ENCODE data around the gene COX7A1. TPM values are rescaled to one million over a fixed set of nuclear protein-coding genes. Genes with fewer than 3 reads are reported as not detected.

Gene COX7A1
- total RNA-seq, 1 experiment from 2014 or later: not detected

DNA sequence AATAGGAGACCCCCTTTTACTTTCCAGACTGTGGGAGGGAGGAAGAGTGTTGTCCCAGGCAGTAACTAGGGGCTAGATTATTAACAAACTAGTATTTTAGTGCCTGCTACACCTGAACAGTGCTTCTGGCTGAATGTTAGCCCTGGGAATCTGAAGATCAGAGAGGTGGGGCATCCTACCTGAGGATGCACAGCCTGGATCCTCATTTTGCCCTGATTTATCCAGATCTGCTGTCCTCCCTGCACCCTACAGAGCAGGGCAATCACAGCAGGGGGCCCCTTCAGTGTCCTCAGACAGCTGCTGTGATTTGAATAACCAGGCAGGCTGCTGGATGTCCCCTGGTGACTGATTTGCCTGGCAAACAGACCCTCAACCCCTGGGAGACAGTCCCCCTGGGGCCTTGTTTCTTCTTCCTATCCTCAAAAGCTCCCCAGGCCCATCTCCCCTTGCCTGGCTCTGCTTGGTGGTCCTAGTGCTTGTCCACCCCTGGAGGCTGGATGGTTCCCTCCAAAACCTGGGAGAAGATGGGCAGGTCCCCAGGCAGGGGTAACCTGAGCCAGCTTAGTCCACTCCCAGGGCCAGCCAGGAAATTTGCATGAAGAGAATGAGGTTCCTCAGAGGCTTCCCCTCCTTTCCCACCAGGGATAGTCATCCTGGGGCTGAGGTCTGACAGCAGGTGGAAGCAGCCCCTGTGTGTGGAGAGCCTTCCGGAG, 41.6 kb downstream of the COX7A1 start, which contains the start of gene OVOL3:
OVOL3 (plus strand) TSS at position 657 of the 713 bp plus-strand sequence. CDS start 60 bp downstream, outside the sequence.
- DNase-seq (ENCODE audit: unreplicated experiment): no peak
- CTCF ChIA-PET: interaction anchor here (0.6 to 0.9 kb wide), 2 partner anchors 58 to 112 kb away, joined by 3 to 4 read pairs; no protein-coding TSS in a partner anchor
- H3K4me1 Mint-ChIP-seq (ENCODE audit: insufficient read depth, unreplicated experiment): peaks cover 6% of the 10 kb centered on the region
- no peak within 1 kb of the TSS for H3K4me3 Mint-ChIP-seq (ENCODE audit: unreplicated experiment)
- TF ChIP-seq, protein P1, sequence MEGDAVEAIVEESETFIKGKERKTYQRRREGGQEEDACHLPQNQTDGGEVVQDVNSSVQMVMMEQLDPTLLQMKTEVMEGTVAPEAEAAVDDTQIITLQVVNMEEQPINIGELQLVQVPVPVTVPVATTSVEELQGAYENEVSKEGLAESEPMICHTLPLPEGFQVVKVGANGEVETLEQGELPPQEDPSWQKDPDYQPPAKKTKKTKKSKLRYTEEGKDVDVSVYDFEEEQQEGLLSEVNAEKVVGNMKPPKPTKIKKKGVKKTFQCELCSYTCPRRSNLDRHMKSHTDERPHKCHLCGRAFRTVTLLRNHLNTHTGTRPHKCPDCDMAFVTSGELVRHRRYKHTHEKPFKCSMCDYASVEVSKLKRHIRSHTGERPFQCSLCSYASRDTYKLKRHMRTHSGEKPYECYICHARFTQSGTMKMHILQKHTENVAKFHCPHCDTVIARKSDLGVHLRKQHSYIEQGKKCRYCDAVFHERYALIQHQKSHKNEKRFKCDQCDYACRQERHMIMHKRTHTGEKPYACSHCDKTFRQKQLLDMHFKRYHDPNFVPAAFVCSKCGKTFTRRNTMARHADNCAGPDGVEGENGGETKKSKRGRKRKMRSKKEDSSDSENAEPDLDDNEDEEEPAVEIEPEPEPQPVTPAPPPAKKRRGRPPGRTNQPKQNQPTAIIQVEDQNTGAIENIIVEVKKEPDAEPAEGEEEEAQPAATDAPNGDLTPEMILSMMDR (IDR thresholded peaks at IDR 0.05; ENCODE audit: unreplicated experiment): no peak
- intact Hi-C loops (cut with micrococcal nuclease): loop anchor here (10.0 kb wide), 1 partner anchor 226 kb away; no protein-coding TSS in a partner anchor
- no peak within 1 kb of the TSS for H3K27ac Mint-ChIP-seq (ENCODE audit: low read depth, unreplicated experiment)
- no peaks in the 10 kb centered on the region for H3K27me3 Mint-ChIP-seq (ENCODE audit: insufficient read depth, unreplicated experiment)
- BruUV-seq (replicated peaks): no TSS peak
- H3K36me3 Mint-ChIP-seq (ENCODE audit: insufficient read depth, unreplicated experiment): peaks cover 38% of the 10 kb centered on the region
- H3K9me3 Mint-ChIP-seq (ENCODE audit: unreplicated experiment): no peaks in the 10 kb centered on the region
- POLR2A ChIA-PET: no interaction called here

DNA sequence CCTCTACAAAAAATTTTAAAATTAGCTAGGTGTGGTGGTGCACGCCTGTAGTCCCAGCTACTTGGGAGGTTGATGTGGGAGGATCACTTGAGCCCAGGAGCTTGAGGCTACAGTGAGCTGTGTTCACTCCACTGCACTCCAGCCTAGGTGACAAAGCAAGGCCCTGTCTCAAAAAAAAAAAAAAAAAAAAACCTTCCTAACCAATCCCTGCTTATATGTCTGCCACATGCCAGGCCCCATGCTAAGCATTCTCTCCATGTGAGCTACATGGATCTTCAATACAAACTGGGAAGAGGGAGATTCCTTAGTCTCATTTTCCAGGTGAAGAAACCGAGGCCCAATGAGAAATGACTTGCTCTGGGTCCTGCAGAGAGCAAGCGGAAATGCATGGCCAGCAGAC, 43.6 kb downstream of the COX7A1 start:
- POLR2A ChIA-PET: no interaction called here
- CTCF ChIA-PET: interaction anchor here (0.6 kb wide), 2 partner anchors 19 to 50 kb away, joined by 3 to 4 read pairs; no protein-coding TSS in a partner anchor
- H3K27me3 Mint-ChIP-seq (ENCODE audit: insufficient read depth, unreplicated experiment): no peaks in the 10 kb centered on the region
- no peak for DNase-seq (ENCODE audit: unreplicated experiment)
- H3K27ac Mint-ChIP-seq (ENCODE audit: low read depth, unreplicated experiment): no peak overlapping the region
- peaks cover 28% of the 10 kb centered on the region for H3K36me3 Mint-ChIP-seq (ENCODE audit: insufficient read depth, unreplicated experiment)
- TF ChIP-seq, protein P1 (IDR thresholded peaks at IDR 0.05; ENCODE audit: unreplicated experiment): no peak
- intact Hi-C loops (cut with micrococcal nuclease): no loop called here
- H3K4me3 Mint-ChIP-seq (ENCODE audit: unreplicated experiment): no peak overlapping the region
- H3K4me1 Mint-ChIP-seq (ENCODE audit: insufficient read depth, unreplicated experiment): peaks cover 6% of the 10 kb centered on the region
- BruUV-seq (replicated peaks): no TSS peak
- H3K9me3 Mint-ChIP-seq (ENCODE audit: unreplicated experiment): no peaks in the 10 kb centered on the region

DNA sequence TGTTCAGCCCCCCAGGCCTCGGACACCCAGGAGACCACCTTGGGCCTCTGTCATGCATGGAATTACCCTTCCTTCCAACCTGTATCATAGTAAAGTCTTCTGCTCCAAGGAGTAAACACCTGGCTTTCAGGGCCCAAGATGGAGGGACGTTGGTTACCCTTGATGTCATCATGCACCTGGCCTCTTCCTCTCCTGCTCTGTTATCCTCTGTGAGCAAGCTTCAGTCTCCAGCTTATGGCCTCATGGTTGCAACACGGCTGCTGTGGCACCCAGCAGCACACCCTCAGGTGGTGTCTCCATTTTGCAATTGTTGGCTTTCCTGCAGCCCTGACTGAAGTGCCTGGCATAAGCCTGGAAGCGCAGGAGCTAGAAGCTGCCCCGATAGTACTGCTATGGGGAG, 45.3 kb downstream of the COX7A1 start:
- H3K27ac Mint-ChIP-seq (ENCODE audit: low read depth, unreplicated experiment): no peak overlapping the region
- H3K27me3 Mint-ChIP-seq (ENCODE audit: insufficient read depth, unreplicated experiment): no peaks in the 10 kb centered on the region
- no peak overlapping the region for H3K4me3 Mint-ChIP-seq (ENCODE audit: unreplicated experiment)
- intact Hi-C loops (cut with micrococcal nuclease): no loop called here
- DNase-seq (ENCODE audit: unreplicated experiment): no peak
- ChIA-PET POLR2A (interaction anchor here (0.6 to 1.2 kb wide), 2 partner anchors 8 to 207 kb away, joined by 3 to 4 read pairs; partner anchors contain the start of genes POLR2I and TBCB), CTCF (no interaction called here)
- no TSS peak for BruUV-seq (replicated peaks)
- H3K9me3 Mint-ChIP-seq (ENCODE audit: unreplicated experiment): no peaks in the 10 kb centered on the region
- TF ChIP-seq, protein P1 (IDR thresholded peaks at IDR 0.05; ENCODE audit: unreplicated experiment): no peak
- no peaks in the 10 kb centered on the region for H3K4me1 Mint-ChIP-seq (ENCODE audit: insufficient read depth, unreplicated experiment)
- peaks cover 20% of the 10 kb centered on the region for H3K36me3 Mint-ChIP-seq (ENCODE audit: insufficient read depth, unreplicated experiment)

DNA sequence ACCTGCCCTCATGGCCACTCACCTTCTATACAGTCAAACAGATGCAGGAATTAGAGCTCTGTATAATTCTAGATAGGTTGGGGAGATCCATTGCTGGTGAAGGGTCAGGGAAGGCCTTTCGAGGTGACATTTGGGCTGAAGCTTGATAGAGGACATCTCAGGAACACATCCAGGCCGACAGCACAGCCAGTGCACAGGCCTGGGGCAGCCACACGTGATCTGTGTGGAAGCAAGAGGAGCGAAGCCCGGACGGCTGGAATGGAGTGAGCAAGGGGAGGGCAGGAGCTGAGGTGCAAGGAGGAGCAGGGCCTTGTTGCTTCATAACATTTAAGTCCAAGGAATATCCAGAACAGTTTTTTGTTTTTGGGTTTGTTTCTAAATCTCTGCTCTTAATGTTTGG, 45.8 kb downstream of the COX7A1 start:
- TF ChIP-seq, protein P1 (IDR thresholded peaks at IDR 0.05; ENCODE audit: unreplicated experiment): no peak
- H3K27ac Mint-ChIP-seq (ENCODE audit: low read depth, unreplicated experiment): peak overlapping the region; percentile 47
- ChIA-PET CTCF (interaction anchor here (0.5 kb wide), 1 partner anchor 10 kb away, joined by 6 read pairs; no protein-coding TSS in a partner anchor), POLR2A (interaction anchor here (0.6 to 1.2 kb wide), 3 partner anchors 8 to 206 kb away, joined by 3 to 4 read pairs (median 4); partner anchors contain the start of genes POLR2I and TBCB)
- H3K9me3 Mint-ChIP-seq (ENCODE audit: unreplicated experiment): no peaks in the 10 kb centered on the region
- peaks cover 15% of the 10 kb centered on the region for H3K36me3 Mint-ChIP-seq (ENCODE audit: insufficient read depth, unreplicated experiment)
- intact Hi-C loops (cut with micrococcal nuclease): no loop called here
- no peak for DNase-seq (ENCODE audit: unreplicated experiment)
- H3K27me3 Mint-ChIP-seq (ENCODE audit: insufficient read depth, unreplicated experiment): no peaks in the 10 kb centered on the region
- no peak overlapping the region for H3K4me3 Mint-ChIP-seq (ENCODE audit: unreplicated experiment)
- no TSS peak for BruUV-seq (replicated peaks)
- H3K4me1 Mint-ChIP-seq (ENCODE audit: insufficient read depth, unreplicated experiment): no peaks in the 10 kb centered on the region
